ENCODE measurements around the gene RAVER1.

- TF ChIP-seq CTCF (conservative IDR thresholded peaks at IDR 0.05; ENCODE audit: low read length): no peak
- TF ChIP-seq EZH2phosphoT487 (IDR thresholded peaks at IDR 0.05; ENCODE audit: borderline replicate concordance, low read depth, low read length): no peak
Observed at GRCh38 chr19:10361569-10362011, 28.3 kb upstream of the RAVER1 start.

Measured in OCI-LY7 (cell line).